ENCODE results near the gene RPS16. TPM values are rescaled to one million over a fixed set of nuclear protein-coding genes. Genes with fewer than 3 reads are reported as not detected.

The RPS16 gene
- total and polyA plus RNA-seq, 9 of the 15 experiments (the other 6 are each of a cell fraction or from before 2014, with no cell fraction given), result 82.6 to 3,671 (median 2,204) TPM

- peaks cover 59% of the 10 kb centered on the region for H3K36me3 ChIP-seq (ENCODE audit: control insufficient read depth, insufficient read depth, low read length)
- peak overlapping the region in 1 of 2 experiments; percentile 1; a peak in 1 of 4 replicates for H3K9ac ChIP-seq (ENCODE audit: insufficient read depth in 1 of 2, low read depth in 2 of 2, low read length in 2 of 2)
- H3K27ac ChIP-seq (ENCODE audit: extremely low read depth, low read depth, low read length), result no peak overlapping the region
- H3K4me2 ChIP-seq (ENCODE audit: insufficient read depth, low read length), result no peak overlapping the region
- H2AFZ ChIP-seq (ENCODE audit: low read depth, low read length), result no peak overlapping the region
- H3K79me2 ChIP-seq (ENCODE audit: control insufficient read depth, insufficient read depth, low read length), result peaks cover 81% of the 10 kb centered on the region
- TF ChIP-seq SP2 (IDR thresholded peaks at IDR 0.05; ENCODE audit: extremely low read depth, low read depth, low read length, poor library complexity, severe bottlenecking) (no peak), RHOXF2B (CRISPR knock-in tag; conservative IDR thresholded peaks at IDR 0.05) (no peak), STAG1 (CRISPR knock-in tag; IDR thresholded peaks at IDR 0.05; ENCODE audit: borderline replicate concordance) (no peak)
- H3K27me3 ChIP-seq (ENCODE audit: control insufficient read depth in 2 of 2, insufficient read depth in 2 of 2, low read length in 2 of 2), result no peaks in the 10 kb centered on the region
- peaks cover 4% of the 10 kb centered on the region; the same call in 1 of the 2 replicates for H4K20me1 ChIP-seq (replicated peaks; ENCODE audit: control insufficient read depth, insufficient read depth, low read length)
- intact Hi-C loops (cut with micrococcal nuclease), result loop anchor here (5.0 kb wide), 1 partner anchor 33 kb away; the partner anchor contains the start of gene TIMM50
- no peaks in the 10 kb centered on the region for H3K9me1 ChIP-seq (ENCODE audit: control insufficient read depth, insufficient read depth, low read length)
- DNase-seq (ENCODE audit: extremely low read depth in 1 of 4, low spot score in 3 of 4), result no peak
- POLR2A ChIA-PET, result interaction anchor here (0.9 to 1.7 kb wide), 3 partner anchors 13 to 26 kb away, joined by 3 to 6 read pairs (median 3); partner anchors contain the start of gene RPS16
- no peak for FAIRE-seq
- in situ Hi-C loops (cut with MboI), result no loop called here
- H3K4me1 ChIP-seq (replicated peaks in 1 of 2; ENCODE audit: control insufficient read depth in 2 of 2, insufficient read depth in 2 of 2, low read length in 2 of 2), result peaks cover 2 to 17% of the 10 kb centered on the region in 2 experiments; a peak in 3 of 5 replicates
- H3K4me3 ChIP-seq, result no peak overlapping the region
- no peak for ATAC-seq
- WGBS (ENCODE audit: insufficient coverage, low coverage, missing lambda C conversion rate), result 69% methylated on average over 5 of the region's 8 CpGs
- H3K9me3 ChIP-seq (replicated peaks; ENCODE audit: control insufficient read depth, insufficient read depth, low read depth, low read length), result no peaks in the 10 kb centered on the region
- CTCF ChIA-PET (ENCODE audit: low intra/inter-chr PET ratio), result no interaction called here
- no TSS peak for BruUV-seq (replicated peaks)
Measured at GRCh38 chr19:39449116-39449797, 13.5 kb upstream of the RPS16 start.

GRCh38 chr19:39448271-39448670 is 12.5 kb upstream of the RPS16 start:
- 33% methylated on average over 1 of the region's 3 CpGs for WGBS (ENCODE audit: insufficient coverage, low coverage, missing lambda C conversion rate)
- Histone ChIP-seq H3K4me2 (ENCODE audit: insufficient read depth, low read length) (no peak overlapping the region), H4K20me1 (replicated peaks; ENCODE audit: control insufficient read depth, insufficient read depth, low read length) (peaks cover 4% of the 10 kb centered on the region; the same call in 1 of the 2 replicates), H3K9me3 (replicated peaks; ENCODE audit: control insufficient read depth, insufficient read depth, low read depth, low read length) (no peaks in the 10 kb centered on the region), H3K27me3 (ENCODE audit: control insufficient read depth in 2 of 2, insufficient read depth in 2 of 2, low read length in 2 of 2) (no peaks in the 10 kb centered on the region), H2AFZ (ENCODE audit: low read depth, low read length) (no peak overlapping the region), H3K79me2 (ENCODE audit: control insufficient read depth, insufficient read depth, low read length) (peaks cover 81% of the 10 kb centered on the region), H3K36me3 (ENCODE audit: control insufficient read depth, insufficient read depth, low read length) (peaks cover 49% of the 10 kb centered on the region; the same call in 2 of the 3 replicates), H3K4me1 (replicated peaks in 1 of 2; ENCODE audit: control insufficient read depth in 2 of 2, insufficient read depth in 2 of 2, low read length in 2 of 2) (peaks cover 2 to 22% of the 10 kb centered on the region in 2 experiments; a peak in 3 of 5 replicates), H3K9ac (ENCODE audit: insufficient read depth in 1 of 2, low read depth in 2 of 2, low read length in 2 of 2) (peak overlapping the region in 1 of 2 experiments; percentile 48; a peak in 1 of 4 replicates), H3K27ac (ENCODE audit: extremely low read depth, low read depth, low read length) (no peak overlapping the region), H3K9me1 (ENCODE audit: control insufficient read depth, insufficient read depth, low read length) (no peaks in the 10 kb centered on the region), H3K4me3 (no peak overlapping the region)
- BruUV-seq (replicated peaks), result no TSS peak
- FAIRE-seq, result no peak
- no peak for DNase-seq (ENCODE audit: extremely low read depth in 1 of 4, low spot score in 3 of 4)
- CTCF ChIA-PET (ENCODE audit: low intra/inter-chr PET ratio), result no interaction called here
- intact Hi-C loops (cut with micrococcal nuclease) (loop anchor here (5.0 kb wide), 1 partner anchor 34 kb away; the partner anchor contains the start of gene TIMM50), in situ Hi-C loops (cut with MboI) (no loop called here)
- ATAC-seq, result no peak
- POLR2A ChIA-PET, result interaction anchor here (0.9 to 1.3 kb wide), 2 partner anchors 12 to 25 kb away, joined by 3 to 6 read pairs; partner anchors contain the start of gene RPS16
- TF ChIP-seq TFE3 (CRISPR knock-in tag; IDR thresholded peaks at IDR 0.05) (no peak), FOXM1 (IDR thresholded peaks at IDR 0.05; ENCODE audit: low read depth) (no peak), FOXM1 (CRISPR knock-in tag; IDR thresholded peaks at IDR 0.05; ENCODE audit: low read depth) (no peak), MXI1 (IDR thresholded peaks at IDR 0.05; ENCODE audit: low read depth, low read length) (no peak), HMG20B (CRISPR knock-in tag; IDR thresholded peaks at IDR 0.05) (no peak)

Data from K562 (cell line).